IgD-negative memory B cell (primary cell): ENCODE measurements around the gene ACO2. TPM values are rescaled to one million over a fixed set of nuclear protein-coding genes. Genes with fewer than 3 reads are reported as not detected.

ENCODE experiments used
- H3K27ac Mint-ChIP-seq, 3 donors: one replicate each; pipeline ENCODE4 v1.8.0; 2020 to 2022; ENCODE audit warnings: mild to moderate bottlenecking in 3 of 3, mixed read lengths in 3 of 3, moderate library complexity in 1 of 3
- H3K27me3 Mint-ChIP-seq: one replicate; pipeline ENCODE4 v1.8.0; 2021; ENCODE audit warnings: mixed read lengths
- H3K36me3 Mint-ChIP-seq: one replicate; pipeline ENCODE4 v1.8.0; 2020; ENCODE audit warnings: mild to moderate bottlenecking, mixed read lengths
- H3K4me1 Mint-ChIP-seq, 3 donors: one replicate each; pipeline ENCODE4 v1.8.0; 2020 to 2022; ENCODE audit warnings: mixed read lengths in 3 of 3, mild to moderate bottlenecking in 1 of 3
- H3K4me3 Mint-ChIP-seq, 4 donors: one replicate each; pipeline ENCODE4 v1.8.0; 2020 to 2022; ENCODE audit warnings: mild to moderate bottlenecking in 4 of 4, mixed read lengths in 4 of 4, moderate library complexity in 3 of 4
- H3K9me3 Mint-ChIP-seq, 3 donors: one replicate each; pipeline ENCODE4 v1.8.0; 2020 to 2021; ENCODE audit warnings: mixed read lengths in 3 of 3, mild to moderate bottlenecking in 1 of 3
- polyA plus RNA-seq: library from polyadenylated mRNA; unstranded; fragments of 300-500 nt; fragmentation: Illumina TruSeq; gene quantifications from one replicate; pipeline ENCODE4 v1.2.3, GENCODE V29; 2021

Gene ACO2
- polyA plus RNA-seq, 1 donor from 2014 or later: 132 TPM

- Mint-ChIP-seq H3K36me3 (no peaks in the 10 kb centered on the region), H3K4me3 (no peak overlapping the region), H3K9me3 (no peaks in the 10 kb centered on the region), H3K4me1 (peaks cover 22 to 34% (median 24%) of the 10 kb centered on the region in 3 donors), H3K27ac (no peak overlapping the region), H3K27me3 (no peaks in the 10 kb centered on the region)
These were observed 22.6 kb downstream of the ACO2 start for GRCh38 chr22:41491374-41492100.

GRCh38 chr22:41498303-41498835, 29.5 kb downstream of the ACO2 start:
- H3K36me3 Mint-ChIP-seq: peaks cover 3% of the 10 kb centered on the region
- peaks cover 4 to 13% (median 8%) of the 10 kb centered on the region in 3 donors for H3K4me1 Mint-ChIP-seq
- H3K27me3 Mint-ChIP-seq: no peaks in the 10 kb centered on the region
- no peak overlapping the region for H3K27ac Mint-ChIP-seq
- no peaks in the 10 kb centered on the region for H3K9me3 Mint-ChIP-seq
- no peak overlapping the region for H3K4me3 Mint-ChIP-seq

GRCh38 chr22:41499624-41500280, 30.8 kb downstream of the ACO2 start:
- peaks cover 8 to 17% (median 16%) of the 10 kb centered on the region in 3 donors for H3K4me1 Mint-ChIP-seq
- peak overlapping the region in 1 of 3 donors; percentile 76 for H3K27ac Mint-ChIP-seq
- H3K36me3 Mint-ChIP-seq: peaks cover 3% of the 10 kb centered on the region
- H3K27me3 Mint-ChIP-seq: no peaks in the 10 kb centered on the region
- no peaks in the 10 kb centered on the region for H3K9me3 Mint-ChIP-seq
- H3K4me3 Mint-ChIP-seq: peak overlapping the region in 1 of 4 donors; percentile 67

GRCh38 chr22:41500303-41500702, 31.4 kb downstream of the ACO2 start:
- Mint-ChIP-seq H3K36me3 (peaks cover 3% of the 10 kb centered on the region), H3K27me3 (no peaks in the 10 kb centered on the region), H3K4me3 (no peak overlapping the region), H3K4me1 (peaks cover 10 to 18% (median 17%) of the 10 kb centered on the region in 3 donors), H3K27ac (peak overlapping the region in 1 of 3 donors; percentile 71), H3K9me3 (no peaks in the 10 kb centered on the region)

- Mint-ChIP-seq H3K9me3 (no peaks in the 10 kb centered on the region), H3K36me3 (peaks cover 3% of the 10 kb centered on the region), H3K27me3 (no peaks in the 10 kb centered on the region), H3K27ac (peak overlapping the region in 2 of 3 donors; percentile 3 to 71), H3K4me3 (no peak overlapping the region), H3K4me1 (peaks cover 15 to 18% (median 17%) of the 10 kb centered on the region in 3 donors)
These were observed 32.3 kb downstream of the ACO2 start for GRCh38 chr22:41501209-41501608.

- H3K27me3 Mint-ChIP-seq: no peaks in the 10 kb centered on the region
- H3K36me3 Mint-ChIP-seq: peaks cover 4% of the 10 kb centered on the region
- H3K27ac Mint-ChIP-seq: peak overlapping the region in 1 of 3 donors; percentile 31
- peak overlapping the region in 2 of 4 donors; percentile 18 to 77 for H3K4me3 Mint-ChIP-seq
- H3K9me3 Mint-ChIP-seq: no peaks in the 10 kb centered on the region
- peaks cover 15 to 17% (median 16%) of the 10 kb centered on the region in 3 donors for H3K4me1 Mint-ChIP-seq
These were observed 35.5 kb downstream of the ACO2 start for GRCh38 chr22:41504397-41504796.

- Mint-ChIP-seq H3K9me3 (no peaks in the 10 kb centered on the region), H3K27me3 (no peaks in the 10 kb centered on the region), H3K36me3 (peaks cover 4% of the 10 kb centered on the region), H3K4me1 (peaks cover 15 to 17% (median 16%) of the 10 kb centered on the region in 3 donors), H3K4me3 (peak overlapping the region in 1 of 4 donors; percentile 43), H3K27ac (no peak overlapping the region)
These were observed 35.9 kb downstream of the ACO2 start for GRCh38 chr22:41504816-41505215.

- H3K27me3 Mint-ChIP-seq: no peaks in the 10 kb centered on the region
- peak overlapping the region in 1 of 4 donors; percentile 22 for H3K4me3 Mint-ChIP-seq
- peaks cover 4% of the 10 kb centered on the region for H3K36me3 Mint-ChIP-seq
- H3K27ac Mint-ChIP-seq: peak overlapping the region in 2 of 3 donors; percentile 35 to 91
- no peaks in the 10 kb centered on the region for H3K9me3 Mint-ChIP-seq
- peaks cover 15 to 17% (median 16%) of the 10 kb centered on the region in 3 donors for H3K4me1 Mint-ChIP-seq
These were observed 36.7 kb downstream of the ACO2 start for GRCh38 chr22:41505511-41506220.

GRCh38 chr22:41507330-41508063, 38.6 kb downstream of the ACO2 start:
- H3K9me3 Mint-ChIP-seq: no peaks in the 10 kb centered on the region
- peak overlapping the region in 1 of 3 donors; percentile 65 for H3K27ac Mint-ChIP-seq
- no peak overlapping the region for H3K4me3 Mint-ChIP-seq
- H3K36me3 Mint-ChIP-seq: peaks cover 2% of the 10 kb centered on the region
- H3K27me3 Mint-ChIP-seq: no peaks in the 10 kb centered on the region
- peaks cover 4 to 12% (median 11%) of the 10 kb centered on the region in 3 donors for H3K4me1 Mint-ChIP-seq

GRCh38 chr22:41508770-41509170, 39.9 kb downstream of the ACO2 start:
- no peaks in the 10 kb centered on the region for H3K9me3 Mint-ChIP-seq
- H3K27me3 Mint-ChIP-seq: no peaks in the 10 kb centered on the region
- H3K36me3 Mint-ChIP-seq: peaks cover 4% of the 10 kb centered on the region
- no peak overlapping the region for H3K4me3 Mint-ChIP-seq
- no peak overlapping the region for H3K27ac Mint-ChIP-seq
- peaks cover 4 to 15% (median 8%) of the 10 kb centered on the region in 3 donors for H3K4me1 Mint-ChIP-seq

GRCh38 chr22:41511521-41511968, 42.6 kb downstream of the ACO2 start:
- H3K9me3 Mint-ChIP-seq: no peaks in the 10 kb centered on the region
- H3K36me3 Mint-ChIP-seq: peaks cover 6% of the 10 kb centered on the region
- no peaks in the 10 kb centered on the region for H3K27me3 Mint-ChIP-seq
- H3K27ac Mint-ChIP-seq: no peak overlapping the region
- no peak overlapping the region for H3K4me3 Mint-ChIP-seq
- H3K4me1 Mint-ChIP-seq: peaks cover 0 to 4% (median 2%) of the 10 kb centered on the region in 3 donors

- Mint-ChIP-seq H3K36me3 (peaks cover 6% of the 10 kb centered on the region), H3K4me1 (peaks cover 0 to 4% (median 0%) of the 10 kb centered on the region in 3 donors), H3K27me3 (no peaks in the 10 kb centered on the region), H3K27ac (no peak overlapping the region), H3K4me3 (no peak overlapping the region), H3K9me3 (no peaks in the 10 kb centered on the region)
These were observed 43.7 kb downstream of the ACO2 start for GRCh38 chr22:41512421-41513194.

- Mint-ChIP-seq H3K27me3 (no peaks in the 10 kb centered on the region), H3K9me3 (no peaks in the 10 kb centered on the region), H3K36me3 (peaks cover 4% of the 10 kb centered on the region), H3K4me1 (peaks cover 0 to 4% (median 0%) of the 10 kb centered on the region in 3 donors), H3K4me3 (no peak overlapping the region), H3K27ac (no peak overlapping the region)
These were observed 44.5 kb downstream of the ACO2 start for GRCh38 chr22:41513391-41513790.

GRCh38 chr22:41516462-41516861, 47.5 kb downstream of the ACO2 start:
- Mint-ChIP-seq H3K27me3 (no peaks in the 10 kb centered on the region), H3K36me3 (peaks cover 4% of the 10 kb centered on the region), H3K4me3 (no peak overlapping the region), H3K4me1 (peaks cover 0 to 4% (median 0%) of the 10 kb centered on the region in 3 donors), H3K27ac (no peak overlapping the region), H3K9me3 (no peaks in the 10 kb centered on the region)
